ENCODE results near the gene RBM7.

DNA sequence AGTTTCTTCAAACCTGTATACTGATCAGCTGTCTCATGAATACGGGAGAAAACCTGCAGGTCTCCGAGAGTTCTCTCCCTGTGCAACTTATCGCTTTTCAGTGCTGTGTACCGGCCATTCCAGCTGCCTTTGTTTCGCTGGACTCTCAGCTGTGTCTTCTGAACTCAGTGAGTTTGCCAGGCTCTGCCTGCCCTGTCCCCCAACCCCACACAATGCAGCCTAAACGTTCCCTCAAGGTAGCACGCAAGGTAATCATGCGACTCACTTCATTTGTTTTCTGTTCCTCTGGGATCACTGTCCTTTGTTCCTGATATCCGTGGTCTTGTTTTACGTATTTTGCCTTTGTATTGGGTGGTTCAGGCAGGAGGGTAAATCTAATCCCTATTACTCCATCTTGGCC is 13.5 kb downstream of the RBM7 start:
- TF ChIP-seq, protein P1, sequence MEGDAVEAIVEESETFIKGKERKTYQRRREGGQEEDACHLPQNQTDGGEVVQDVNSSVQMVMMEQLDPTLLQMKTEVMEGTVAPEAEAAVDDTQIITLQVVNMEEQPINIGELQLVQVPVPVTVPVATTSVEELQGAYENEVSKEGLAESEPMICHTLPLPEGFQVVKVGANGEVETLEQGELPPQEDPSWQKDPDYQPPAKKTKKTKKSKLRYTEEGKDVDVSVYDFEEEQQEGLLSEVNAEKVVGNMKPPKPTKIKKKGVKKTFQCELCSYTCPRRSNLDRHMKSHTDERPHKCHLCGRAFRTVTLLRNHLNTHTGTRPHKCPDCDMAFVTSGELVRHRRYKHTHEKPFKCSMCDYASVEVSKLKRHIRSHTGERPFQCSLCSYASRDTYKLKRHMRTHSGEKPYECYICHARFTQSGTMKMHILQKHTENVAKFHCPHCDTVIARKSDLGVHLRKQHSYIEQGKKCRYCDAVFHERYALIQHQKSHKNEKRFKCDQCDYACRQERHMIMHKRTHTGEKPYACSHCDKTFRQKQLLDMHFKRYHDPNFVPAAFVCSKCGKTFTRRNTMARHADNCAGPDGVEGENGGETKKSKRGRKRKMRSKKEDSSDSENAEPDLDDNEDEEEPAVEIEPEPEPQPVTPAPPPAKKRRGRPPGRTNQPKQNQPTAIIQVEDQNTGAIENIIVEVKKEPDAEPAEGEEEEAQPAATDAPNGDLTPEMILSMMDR (conservative IDR thresholded peaks at IDR 0.05 in 1 of 2, IDR thresholded peaks at IDR 0.05 in 1 of 2; ENCODE audit: extremely low read depth in 1 of 2, insufficient read depth in 1 of 2, low read depth in 1 of 2, low read length in 2 of 2), result no peak
- TF ChIP-seq EZH2 (IDR thresholded peaks at IDR 0.05; ENCODE audit: borderline replicate concordance, low read length), result no peak
